ENCODE results near the gene MRPS22. TPM values are rescaled to one million over a fixed set of nuclear protein-coding genes. Genes with fewer than 3 reads are reported as not detected.

The MRPS22 gene
- total RNA-seq, 1 experiment from 2014 or later: 45.7 TPM

GRCh38 chr3:139300416-139300815 lies 43.4 kb upstream of the MRPS22 start:
- Histone ChIP-seq H3K9me3 (ENCODE audit: control insufficient read depth, low read depth, low read length) (no peaks in the 10 kb centered on the region), H3T11ph (ENCODE audit: low read length) (no peak overlapping the region), H3K4ac (ENCODE audit: low read depth, low read length) (no peak overlapping the region), H3K23me2 (ENCODE audit: insufficient read length, low read depth, low read length, poor library complexity, severe bottlenecking) (no peaks in the 10 kb centered on the region), H4K8ac (replicated peaks; ENCODE audit: insufficient read length, low read depth, low read length) (no peak overlapping the region), H2BK120ac (ENCODE audit: low read depth, low read length, poor library complexity, severe bottlenecking) (no peak overlapping the region), H3K9ac (ENCODE audit: extremely low read depth, insufficient read length, low read length) (no peak overlapping the region), H3K79me2 (ENCODE audit: insufficient read depth, low read length) (no peaks in the 10 kb centered on the region), H3K4me2 (ENCODE audit: insufficient read depth, insufficient read length, low read length) (no peak overlapping the region), H2BK15ac (ENCODE audit: low read depth, low read length) (no peak overlapping the region), H4K5ac (ENCODE audit: insufficient read length, low read depth, low read length) (no peak overlapping the region), H3K27ac (ENCODE audit: insufficient read length, low read depth, low read length) (no peak overlapping the region), H3K4me1 (ENCODE audit: insufficient read depth, low read length) (no peaks in the 10 kb centered on the region), H2BK12ac (ENCODE audit: insufficient read length, low read depth, low read length) (no peak overlapping the region), H4K20me1 (ENCODE audit: control insufficient read depth, insufficient read depth, insufficient read length) (no peaks in the 10 kb centered on the region), H3K14ac (ENCODE audit: insufficient read depth, low read length) (no peak overlapping the region), H3K56ac (ENCODE audit: insufficient read length, low read depth, low read length) (no peak overlapping the region), H3K18ac (ENCODE audit: insufficient read length, low read depth, low read length) (no peak overlapping the region), H3K23ac (ENCODE audit: insufficient read length, low read depth, low read length) (no peak overlapping the region), H3K27me3 (ENCODE audit: insufficient read depth, low read length) (no peaks in the 10 kb centered on the region), H4K91ac (ENCODE audit: insufficient read length, low read depth, low read length) (no peak overlapping the region), H2AK5ac (ENCODE audit: insufficient read length, low read length) (no peak overlapping the region), H2AFZ (ENCODE audit: low read length) (no peak overlapping the region), H2BK5ac (ENCODE audit: insufficient read length, low read length) (no peak overlapping the region), H2BK20ac (ENCODE audit: low read depth, low read length, poor library complexity, severe bottlenecking) (no peak overlapping the region), H3K79me1 (ENCODE audit: insufficient read depth, low read depth, low read length, poor library complexity, severe bottlenecking) (no peaks in the 10 kb centered on the region)
- peaks cover 6 to 12% of the 10 kb centered on the region in 2 experiments for H3K4me1 Mint-ChIP-seq
- no CpG with 5 or more reads among the region's 3 CpGs for WGBS (ENCODE audit: extremely low coverage, insufficient read length, low lambda C conversion rate)
- peaks cover 4% of the 10 kb centered on the region for H3K27me3 Mint-ChIP-seq (ENCODE audit: low read depth)
- TF ChIP-seq CTCF (conservative IDR thresholded peaks at IDR 0.05): no peak
- H3K36me3 Mint-ChIP-seq (ENCODE audit: insufficient read depth in 1 of 3, low read depth in 3 of 3): 0 out of 7 replicates have a peak, but pooled peaks cover 0 to 2% (median 0%) of the 10 kb centered on the region in 3 experiments
- H3K9me3 Mint-ChIP-seq: no peaks in the 10 kb centered on the region
- H3K4me3 Mint-ChIP-seq: no peak overlapping the region
- no peak for DNase-seq
- no peak overlapping the region for H3K27ac Mint-ChIP-seq

Measured in H9 (cell line).